HepG2 (cell line): ENCODE measurements around the gene NRGN. TPM values are rescaled to one million over a fixed set of nuclear protein-coding genes. Genes with fewer than 3 reads are reported as not detected.

ENCODE experiments used
- DNMT3B ChIP-seq: conservative IDR thresholded peaks from 2 replicates; pipeline ENCODE4 v1.6.1; 2016; ENCODE audit warnings: missing biosample characterization, control low read depth
- FOXO1 ChIP-seq: sonication (generic); formaldehyde crosslinking; IDR thresholded peaks from 2 replicates; pipeline ENCODE4 v1.4.0; 2020; ENCODE audit warnings: missing genetic modification reagents
- HDAC2 ChIP-seq: sonication (generic); formaldehyde crosslinking; IDR thresholded peaks from 2 replicates; pipeline ENCODE4 v1.4.0; 2020; ENCODE audit warnings: missing genetic modification reagents
- MXI1 ChIP-seq: IDR thresholded peaks from 3 replicates; pipeline ENCODE4 v1.6.1; 2012; ENCODE audit warnings: low read depth, low read length, inconsistent platforms, borderline replicate concordance
- NR1H2 ChIP-seq: sonication (generic); formaldehyde crosslinking; IDR thresholded peaks from 2 replicates; pipeline ENCODE4 v1.8.1; 2022; ENCODE audit warnings: low read depth, missing genetic modification reagents, borderline replicate concordance
- PHF8 ChIP-seq: sonication (generic); formaldehyde crosslinking; IDR thresholded peaks from 2 replicates; pipeline ENCODE4 v1.5.0; 2020; ENCODE audit warnings: missing genetic modification reagents
- SAP130 ChIP-seq: IDR thresholded peaks from 2 replicates; pipeline ENCODE4 v1.6.1; 2016; ENCODE audit warnings: low read depth
- SIN3A ChIP-seq: IDR thresholded peaks from 2 replicates; pipeline ENCODE4 v1.6.1; 2011; ENCODE audit warnings: low read depth, mild to moderate bottlenecking, control low read depth, low read length, borderline replicate concordance
- SMARCE1 ChIP-seq: fragments of 450-650 bp; IDR thresholded peaks from 2 replicates; pipeline ENCODE4 v1.6.1; 2017; ENCODE audit warnings: borderline replicate concordance
- SOX5 ChIP-seq: IDR thresholded peaks from 2 replicates; pipeline ENCODE4 v1.6.1; 2016; ENCODE audit warnings: borderline replicate concordance
- SP1 ChIP-seq, 2 experiments: fragments of 450-650 bp in 1 of 2; sonication (generic) in 1 of 2; formaldehyde crosslinking in 1 of 2; IDR thresholded peaks; 2 replicates each; pipeline versions ENCODE4 v1.4.0 to v1.6.1; 2016 to 2020; ENCODE audit warnings: missing genetic modification reagents in 1 of 2
- SP4 ChIP-seq: sonication (generic); formaldehyde crosslinking; IDR thresholded peaks from 2 replicates; pipeline ENCODE4 v1.8.1; 2023; ENCODE audit warnings: mild to moderate bottlenecking, missing genetic modification reagents
- TAF1 ChIP-seq: sonication (generic); formaldehyde crosslinking; IDR thresholded peaks from 2 replicates; pipeline ENCODE4 v1.4.0; 2020; ENCODE audit warnings: missing genetic modification reagents
- ZFP37 ChIP-seq: sonication (generic); formaldehyde crosslinking; IDR thresholded peaks from 2 replicates; pipeline ENCODE4 v1.4.0; 2020; ENCODE audit warnings: missing genetic modification reagents, borderline replicate concordance
- ZFP90 ChIP-seq: sonication (generic); formaldehyde crosslinking; IDR thresholded peaks from 2 replicates; pipeline ENCODE4 v1.8.0; 2022; ENCODE audit warnings: missing genetic modification reagents, mild to moderate bottlenecking, inconsistent platforms, borderline replicate concordance
- ZNF224 ChIP-seq: sonication (generic); formaldehyde crosslinking; IDR thresholded peaks from 2 replicates; pipeline ENCODE4 v1.5.0; 2020; ENCODE audit warnings: mild to moderate bottlenecking, missing genetic modification reagents
- ZNF256 ChIP-seq: sonication (generic); formaldehyde crosslinking; conservative IDR thresholded peaks from 2 replicates; pipeline ENCODE4 v1.4.0; 2020; ENCODE audit warnings: missing genetic modification reagents
- ZNF331 ChIP-seq: sonication (generic); formaldehyde crosslinking; IDR thresholded peaks from 2 replicates; pipeline ENCODE4 v1.4.0; 2020; ENCODE audit warnings: missing genetic modification reagents
- ZNF552 ChIP-seq: sonication (generic); formaldehyde crosslinking; IDR thresholded peaks from 2 replicates; pipeline ENCODE4 v1.9.0; 2022; ENCODE audit warnings: missing genetic modification reagents, mild to moderate bottlenecking, borderline replicate concordance
- ZNF720 ChIP-seq: sonication (generic); formaldehyde crosslinking; IDR thresholded peaks from 2 replicates; pipeline ENCODE4 v1.4.0; 2020; ENCODE audit warnings: missing genetic modification reagents
- ZNF782 ChIP-seq: sonication (generic); formaldehyde crosslinking; IDR thresholded peaks from 2 replicates; pipeline ENCODE4 v1.4.0; 2020; ENCODE audit warnings: missing genetic modification reagents, mild to moderate bottlenecking, borderline replicate concordance
- ZSCAN20 ChIP-seq: sonication (generic); formaldehyde crosslinking; IDR thresholded peaks from 2 replicates; pipeline ENCODE4 v1.4.0; 2020; ENCODE audit warnings: missing genetic modification reagents, mild to moderate bottlenecking, borderline replicate concordance
- polyA plus RNA-seq, 8 experiments: library from polyadenylated mRNA; depleted of rRNA in 3 of 8; stranded (reverse) in 7 of 8; unstranded in 1 of 8; fragments of >200 nt; fragmentation: Illumina TruSeq in 4 of 8; extraction: Trizol in 4 of 8; gene quantifications; 2 replicates each; pipeline versions ENCODE4 v1.2.1 to v1.2.3, GENCODE V29; 2011 to 2016; ENCODE audit warnings: low read depth in 4 of 8, missing spikeins in 1 of 8, mixed read lengths in 1 of 8; ENCODE audit not compliant: insufficient read depth in 1 of 8
- total RNA-seq, 5 experiments: library from RNA; depleted of rRNA; stranded (reverse); fragments of >200 nt; fragmentation: Illumina TruSeq; extraction: Trizol; gene quantifications; 2 replicates each; pipeline ENCODE4 v1.2.3, GENCODE V29; 2016; ENCODE audit warnings: low read depth in 1 of 5
- TF ChIP-seq, protein P1 (sequence below): sonication (generic); formaldehyde crosslinking; IDR thresholded peaks from 2 replicates; pipeline ENCODE4 v1.5.0; 2020; ENCODE audit warnings: missing genetic modification reagents
- TF ChIP-seq, protein P2 (sequence below): sonication (generic); formaldehyde crosslinking; IDR thresholded peaks from 2 replicates; pipeline ENCODE4 v1.8.1; 2023; ENCODE audit warnings: mild to moderate bottlenecking, moderate library complexity, missing genetic modification reagents
- TF ChIP-seq, protein P3 (sequence below): sonication (generic); formaldehyde crosslinking; IDR thresholded peaks from 2 replicates; pipeline ENCODE4 v1.4.0; 2020; ENCODE audit warnings: missing genetic modification reagents
- TF ChIP-seq, protein P4 (sequence below): sonication (generic); formaldehyde crosslinking; IDR thresholded peaks from 2 replicates; pipeline ENCODE4 v1.8.1; 2023; ENCODE audit warnings: mild to moderate bottlenecking, inconsistent platforms, moderate library complexity, missing genetic modification reagents, borderline replicate concordance

Gene NRGN
- total and polyA plus RNA-seq, 2 of the 13 experiments (the other 11 are each of a cell fraction or from before 2014, with no cell fraction given): 0.22 TPM; not detected in 1

DNA sequence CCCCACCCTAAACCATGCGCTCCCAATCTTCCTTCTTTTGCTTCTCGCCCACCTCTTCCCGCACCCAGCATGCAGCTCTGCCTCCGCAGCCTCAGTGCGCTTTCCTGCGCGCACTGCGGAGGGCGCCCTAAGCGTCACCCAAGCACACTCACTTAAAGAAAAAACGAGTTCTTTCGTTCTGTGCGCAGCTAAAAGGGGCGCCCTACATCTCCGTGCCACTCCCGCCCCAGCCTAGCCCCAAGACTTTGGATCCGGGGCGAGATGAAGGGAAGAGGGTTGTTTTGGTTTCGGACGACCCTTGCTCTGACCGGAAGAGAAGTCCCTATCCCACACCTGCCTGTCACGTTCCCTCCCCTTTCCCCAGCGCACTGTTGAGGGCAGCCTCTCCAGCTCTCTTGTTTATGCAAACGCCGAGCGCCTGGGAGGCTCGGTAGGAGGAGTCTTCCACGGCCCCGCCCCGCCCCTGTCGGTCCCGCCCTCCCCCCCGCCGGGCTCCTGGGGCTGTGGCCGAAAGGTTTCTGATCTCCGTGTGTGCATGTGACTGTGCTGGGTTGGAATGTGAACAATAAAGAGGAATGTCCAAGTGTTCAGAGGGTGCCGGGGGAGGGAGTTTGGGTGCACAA, 7.0 kb downstream of the NRGN start (continued):
- peak; percentile 1; the same call in 1 of the 2 replicates for TF ChIP-seq ZNF782 (CRISPR knock-in tag)
- TF ChIP-seq, protein P1, sequence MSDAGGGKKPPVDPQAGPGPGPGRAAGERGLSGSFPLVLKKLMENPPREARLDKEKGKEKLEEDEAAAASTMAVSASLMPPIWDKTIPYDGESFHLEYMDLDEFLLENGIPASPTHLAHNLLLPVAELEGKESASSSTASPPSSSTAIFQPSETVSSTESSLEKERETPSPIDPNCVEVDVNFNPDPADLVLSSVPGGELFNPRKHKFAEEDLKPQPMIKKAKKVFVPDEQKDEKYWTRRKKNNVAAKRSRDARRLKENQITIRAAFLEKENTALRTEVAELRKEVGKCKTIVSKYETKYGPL: 0 out of 2 replicates have a peak, but pooled peaks have one; percentile 49
- 0 out of 2 replicates have a peak, but pooled peaks have one; percentile 12 for TF ChIP-seq FOXO1 (CRISPR knock-in tag)
- TF ChIP-seq ZFP90: peak; percentile 61
- TF ChIP-seq SP4 (CRISPR knock-in tag): peak; percentile 67
- 0 out of 2 replicates have a peak, but pooled peaks have one; percentile 32 for TF ChIP-seq ZSCAN20
- no peak for TF ChIP-seq ZNF552 (CRISPR knock-in tag)
- TF ChIP-seq DNMT3B: 0 out of 2 replicates have a peak, but pooled peaks have one; percentile 16
- TF ChIP-seq SAP130 (CRISPR knock-in tag): peak; percentile 72
- TF ChIP-seq ZNF331 (CRISPR knock-in tag): 0 out of 2 replicates have a peak, but pooled peaks have one; percentile 13
- no peak for TF ChIP-seq ZNF720 (CRISPR knock-in tag)
- TF ChIP-seq SOX5: peak; percentile 74
- TF ChIP-seq, protein P2, sequence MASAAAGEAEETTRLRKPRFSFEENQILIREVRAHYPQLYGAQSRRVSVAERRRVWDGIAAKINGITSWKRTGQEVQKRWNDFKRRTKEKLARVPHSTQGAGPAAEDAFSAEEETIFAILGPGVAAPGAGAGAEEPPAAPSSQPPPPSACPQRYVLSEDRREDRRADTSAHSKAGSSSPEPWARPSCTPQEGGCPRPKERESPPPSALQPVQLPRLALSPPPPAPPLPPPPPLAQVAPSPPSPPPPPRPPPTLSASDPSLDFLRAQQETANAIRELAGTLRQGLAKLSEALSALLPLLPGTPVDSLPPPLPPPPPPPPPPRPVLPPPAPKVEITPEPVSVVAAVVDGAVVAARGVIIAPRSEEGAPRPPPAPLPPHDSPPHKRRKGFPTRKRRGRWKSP: peak; percentile 86
- TF ChIP-seq SMARCE1: no peak
- TF ChIP-seq SP1 (IDR thresholded peaks at IDR 0.05): no peak
- peak; percentile 24; the same call in 1 of the 2 replicates for TF ChIP-seq SP1 (CRISPR knock-in tag; IDR thresholded peaks at IDR 0.05)
- peak; percentile 54 for TF ChIP-seq PHF8 (CRISPR knock-in tag)
- peak; percentile 16; the same call in 1 of the 2 replicates for TF ChIP-seq ZNF256 (CRISPR knock-in tag)
- peak; percentile 51; the same call in 1 of the 2 replicates for TF ChIP-seq TAF1
- TF ChIP-seq, protein P3, sequence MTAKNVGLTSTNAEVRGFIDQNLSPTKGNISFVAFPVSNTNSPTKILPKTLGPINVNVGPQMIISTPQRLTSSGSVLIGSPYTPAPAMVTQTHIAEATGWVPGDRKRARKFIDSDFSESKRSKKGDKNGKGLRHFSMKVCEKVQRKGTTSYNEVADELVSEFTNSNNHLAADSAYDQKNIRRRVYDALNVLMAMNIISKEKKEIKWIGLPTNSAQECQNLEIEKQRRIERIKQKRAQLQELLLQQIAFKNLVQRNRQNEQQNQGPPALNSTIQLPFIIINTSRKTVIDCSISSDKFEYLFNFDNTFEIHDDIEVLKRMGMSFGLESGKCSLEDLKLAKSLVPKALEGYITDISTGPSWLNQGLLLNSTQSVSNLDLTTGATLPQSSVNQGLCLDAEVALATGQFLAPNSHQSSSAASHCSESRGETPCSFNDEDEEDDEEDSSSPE: 0 out of 2 replicates have a peak, but pooled peaks have one; percentile 11
- peak; percentile 66; the same call in 1 of the 2 replicates for TF ChIP-seq ZNF224 (CRISPR knock-in tag)
- no peak for TF ChIP-seq NR1H2 (CRISPR knock-in tag)
- TF ChIP-seq HDAC2: 0 out of 2 replicates have a peak, but pooled peaks have one; percentile 64
- TF ChIP-seq SIN3A: 0 out of 2 replicates have a peak, but pooled peaks have one; percentile 28
- 0 out of 2 replicates have a peak, but pooled peaks have one; percentile 41 for TF ChIP-seq ZFP37 (CRISPR knock-in tag)
- peak; percentile 35; the same call in 1 of the 3 replicates for TF ChIP-seq MXI1
- TF ChIP-seq, protein P4, sequence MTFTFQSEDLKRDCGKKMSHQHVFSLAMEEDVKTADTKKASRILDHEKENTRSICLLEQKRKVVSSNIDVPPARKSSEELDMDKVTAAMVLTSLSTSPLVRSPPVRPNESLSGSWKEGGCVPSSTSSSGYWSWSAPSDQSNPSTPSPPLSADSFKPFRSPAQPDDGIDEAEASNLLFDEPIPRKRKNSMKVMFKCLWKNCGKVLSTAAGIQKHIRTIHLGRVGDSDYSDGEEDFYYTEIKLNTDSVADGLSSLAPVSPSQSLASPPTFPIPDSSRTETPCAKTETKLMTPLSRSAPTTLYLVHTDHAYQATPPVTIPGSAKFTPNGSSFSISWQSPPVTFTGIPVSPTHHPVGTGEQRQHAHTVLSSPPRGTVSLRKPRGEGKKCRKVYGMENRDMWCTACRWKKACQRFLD: 0 out of 2 replicates have a peak, but pooled peaks have one; percentile 21
